PFSK-1 (cell line): ENCODE results near the gene SERPINF2.
A peak's percentile ranks its signal among the peaks of the same experiment; 100 is the strongest.

Experiments
- FOXP2 ChIP-seq: optimal IDR thresholded peaks from 2 replicates; pipeline ENCODE3; 2011; ENCODE audit warnings: borderline replicate concordance, control low read depth, inconsistent platforms; ENCODE audit not compliant: insufficient read depth; ENCODE audit errors: extremely low read length, extremely low read depth
- POLR2AphosphoS5 ChIP-seq: IDR thresholded peaks from 2 replicates; pipeline ENCODE4 v1.6.1; 2012; ENCODE audit warnings: low read depth, mild to moderate bottlenecking, control low read depth, low read length, moderate library complexity
- SIN3A ChIP-seq: IDR thresholded peaks from 2 replicates; pipeline ENCODE4 v1.6.1; 2012; ENCODE audit warnings: mild to moderate bottlenecking, low read length, moderate library complexity, borderline replicate concordance; ENCODE audit not compliant: insufficient read depth
- TAF1 ChIP-seq: IDR thresholded peaks from 2 replicates; pipeline ENCODE4 v1.6.1; 2012; ENCODE audit warnings: low read length, control low read depth, borderline replicate concordance; ENCODE audit not compliant: insufficient read depth
- TF ChIP-seq, protein P1 (sequence below), 2 experiments: IDR thresholded peaks; 2 replicates each; pipeline versions ENCODE4 v1.6.1 to v1.8.0; 2011 to 2012; ENCODE audit warnings: low read depth in 2 of 2, low read length in 2 of 2, control low read depth in 1 of 2, inconsistent platforms in 1 of 2, mild to moderate bottlenecking in 1 of 2, moderate library complexity in 1 of 2; ENCODE audit not compliant: insufficient read depth in 1 of 2

The SERPINF2 gene

DNA sequence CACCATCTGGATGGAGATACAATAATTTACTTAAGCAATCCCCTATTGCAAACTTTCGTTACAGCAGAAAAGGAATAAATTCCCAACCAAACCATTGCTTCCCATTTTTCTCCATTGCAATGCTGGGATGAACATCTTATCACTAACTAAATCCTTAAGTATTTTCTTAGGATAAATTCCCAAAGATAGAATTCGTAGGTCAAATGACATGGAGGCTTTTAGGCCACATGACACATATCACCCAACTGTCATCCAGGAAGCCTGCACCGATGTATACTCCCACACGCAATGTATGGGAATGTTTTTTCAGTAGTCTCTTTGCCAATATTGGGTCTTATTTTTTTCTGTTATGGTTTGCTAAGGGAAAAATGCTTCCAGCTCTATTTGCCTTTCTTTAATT, 30.9 kb upstream of the SERPINF2 start:
- TF ChIP-seq TAF1 = no peak
- TF ChIP-seq POLR2AphosphoS5 = no peak
- TF ChIP-seq, protein P1, sequence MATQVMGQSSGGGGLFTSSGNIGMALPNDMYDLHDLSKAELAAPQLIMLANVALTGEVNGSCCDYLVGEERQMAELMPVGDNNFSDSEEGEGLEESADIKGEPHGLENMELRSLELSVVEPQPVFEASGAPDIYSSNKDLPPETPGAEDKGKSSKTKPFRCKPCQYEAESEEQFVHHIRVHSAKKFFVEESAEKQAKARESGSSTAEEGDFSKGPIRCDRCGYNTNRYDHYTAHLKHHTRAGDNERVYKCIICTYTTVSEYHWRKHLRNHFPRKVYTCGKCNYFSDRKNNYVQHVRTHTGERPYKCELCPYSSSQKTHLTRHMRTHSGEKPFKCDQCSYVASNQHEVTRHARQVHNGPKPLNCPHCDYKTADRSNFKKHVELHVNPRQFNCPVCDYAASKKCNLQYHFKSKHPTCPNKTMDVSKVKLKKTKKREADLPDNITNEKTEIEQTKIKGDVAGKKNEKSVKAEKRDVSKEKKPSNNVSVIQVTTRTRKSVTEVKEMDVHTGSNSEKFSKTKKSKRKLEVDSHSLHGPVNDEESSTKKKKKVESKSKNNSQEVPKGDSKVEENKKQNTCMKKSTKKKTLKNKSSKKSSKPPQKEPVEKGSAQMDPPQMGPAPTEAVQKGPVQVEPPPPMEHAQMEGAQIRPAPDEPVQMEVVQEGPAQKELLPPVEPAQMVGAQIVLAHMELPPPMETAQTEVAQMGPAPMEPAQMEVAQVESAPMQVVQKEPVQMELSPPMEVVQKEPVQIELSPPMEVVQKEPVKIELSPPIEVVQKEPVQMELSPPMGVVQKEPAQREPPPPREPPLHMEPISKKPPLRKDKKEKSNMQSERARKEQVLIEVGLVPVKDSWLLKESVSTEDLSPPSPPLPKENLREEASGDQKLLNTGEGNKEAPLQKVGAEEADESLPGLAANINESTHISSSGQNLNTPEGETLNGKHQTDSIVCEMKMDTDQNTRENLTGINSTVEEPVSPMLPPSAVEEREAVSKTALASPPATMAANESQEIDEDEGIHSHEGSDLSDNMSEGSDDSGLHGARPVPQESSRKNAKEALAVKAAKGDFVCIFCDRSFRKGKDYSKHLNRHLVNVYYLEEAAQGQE (IDR thresholded peaks at IDR 0.05; ENCODE audit: insufficient read depth in 1 of 2, low read depth in 2 of 2, low read length in 2 of 2) = no peak
- TF ChIP-seq SIN3A = no peak
- TF ChIP-seq FOXP2 = no peak

DNA sequence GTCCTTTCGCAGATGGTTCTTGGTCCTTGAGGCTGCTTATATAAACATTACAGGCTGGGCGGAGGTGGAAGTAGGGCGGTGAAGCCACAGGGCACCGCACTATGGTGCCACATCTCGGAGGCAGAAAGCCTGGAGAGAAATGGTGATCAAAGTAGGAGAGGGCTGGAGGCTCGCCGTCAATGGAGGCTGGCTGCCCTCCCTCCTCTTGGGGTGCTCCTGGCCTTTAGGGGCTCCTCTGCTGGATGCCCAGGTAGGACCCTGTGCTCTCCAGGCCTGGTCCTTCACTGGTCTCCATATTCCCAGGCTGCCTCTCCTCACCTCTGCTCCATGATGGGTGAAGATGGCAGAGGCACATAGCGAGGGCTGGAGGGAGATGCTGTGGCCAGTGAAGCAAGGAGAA, 30.4 kb upstream of the SERPINF2 start:
- TF ChIP-seq TAF1 = no peak
- no peak for TF ChIP-seq SIN3A

DNA sequence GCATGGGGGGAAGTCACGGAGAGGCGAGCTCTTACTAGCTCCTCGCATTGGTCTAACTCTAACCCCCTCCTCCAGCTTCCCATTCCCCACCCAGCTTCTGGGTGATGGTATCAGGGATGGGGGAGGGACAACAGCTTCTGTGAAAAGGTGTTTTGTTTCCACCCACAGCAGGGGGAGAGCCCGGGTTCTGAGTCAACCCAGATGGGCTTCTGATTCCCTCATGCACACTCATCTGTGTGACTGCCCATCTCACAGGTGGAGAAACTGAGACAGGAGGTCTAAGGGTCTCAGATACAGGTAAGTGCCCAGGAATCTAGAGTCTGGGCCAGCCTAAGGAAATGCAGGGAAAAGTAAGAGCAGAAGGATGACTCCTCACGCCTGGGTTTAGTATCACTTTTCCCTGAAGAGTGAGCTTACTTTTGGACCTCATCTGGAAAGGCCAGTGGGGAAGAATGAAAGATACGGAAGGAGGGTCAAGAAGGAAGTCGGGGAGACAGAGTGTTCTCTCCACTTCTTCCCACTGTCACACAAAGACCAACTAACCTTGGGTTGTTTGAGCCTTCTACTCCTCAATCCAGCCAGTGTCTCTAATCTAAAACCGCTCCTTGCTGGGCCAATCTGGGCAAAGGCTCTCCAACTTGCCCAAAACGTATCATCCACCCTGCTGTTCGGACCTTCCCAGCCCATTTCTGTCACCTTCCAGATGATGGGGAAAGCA, 29.4 kb upstream of the SERPINF2 start:
- no peak for TF ChIP-seq TAF1
- TF ChIP-seq FOXP2 = no peak
- TF ChIP-seq SIN3A = no peak
- TF ChIP-seq POLR2AphosphoS5 = peak; percentile 30; the same call in 1 of the 2 replicates
- TF ChIP-seq, protein P1 (IDR thresholded peaks at IDR 0.05; ENCODE audit: insufficient read depth in 1 of 2, low read depth in 2 of 2, low read length in 2 of 2) = no peak

DNA sequence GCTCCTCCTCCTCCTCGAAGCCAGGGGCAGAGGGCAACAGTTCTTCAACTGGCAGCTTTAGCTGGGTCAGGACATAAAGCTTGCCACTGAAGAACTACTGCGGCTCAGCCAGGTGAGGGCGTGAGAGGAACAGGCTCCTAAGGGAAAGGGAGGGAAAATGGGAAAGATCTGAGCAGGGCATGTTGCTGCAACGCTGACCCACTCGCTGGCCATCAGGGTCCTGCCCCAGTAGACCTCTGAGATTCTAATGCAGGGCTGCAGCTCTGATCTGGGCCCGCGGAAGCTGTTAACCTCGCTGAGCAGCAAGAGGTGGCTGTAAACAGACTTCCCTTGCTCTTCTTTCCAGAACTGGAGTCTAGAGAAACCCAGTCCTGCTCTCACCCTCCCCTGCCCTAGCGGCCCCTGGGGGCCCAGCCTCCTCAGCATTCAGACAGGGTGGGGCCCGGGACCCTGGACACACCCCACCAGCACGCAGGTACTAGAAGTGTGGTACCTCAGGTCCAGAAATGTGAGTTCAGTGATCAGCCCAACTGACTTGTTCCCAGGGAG, 28.7 kb upstream of the SERPINF2 start:
- TF ChIP-seq, protein P1 (IDR thresholded peaks at IDR 0.05; ENCODE audit: insufficient read depth in 1 of 2, low read depth in 2 of 2, low read length in 2 of 2) = no peak
- TF ChIP-seq SIN3A = no peak
- TF ChIP-seq TAF1 = 0 out of 2 replicates have a peak, but pooled peaks have one; percentile 3

DNA sequence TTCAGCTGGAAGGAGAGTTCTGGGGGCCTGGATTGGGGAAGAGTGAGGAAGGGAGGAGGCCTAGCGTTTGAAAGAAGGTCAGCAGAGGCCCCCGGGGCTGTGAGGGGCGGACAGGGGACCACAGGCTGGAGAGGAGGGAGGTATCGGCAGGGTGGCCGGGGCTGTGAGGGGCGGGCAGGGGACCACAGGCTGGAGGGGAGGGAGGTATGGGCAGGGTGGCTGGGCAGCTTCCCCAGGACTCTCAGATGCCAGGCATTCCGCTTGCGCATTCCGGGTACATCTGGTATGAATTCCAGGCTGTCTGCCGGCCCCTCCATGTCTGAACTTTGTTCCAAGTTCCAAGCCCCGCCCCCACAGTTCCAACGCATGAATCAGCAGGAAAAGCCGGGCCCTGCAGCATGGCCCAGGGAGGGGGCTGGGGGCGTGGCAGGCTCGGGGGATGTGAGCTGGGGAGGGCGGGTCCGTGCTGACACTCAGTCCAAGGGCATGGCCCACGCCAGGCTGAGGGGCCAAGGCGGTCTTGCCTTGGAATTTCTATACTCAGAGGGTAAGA, 28.2 kb upstream of the SERPINF2 start:
- no peak for TF ChIP-seq FOXP2
- peak; percentile 98 for TF ChIP-seq SIN3A
- no peak; the same call in none of the 2 replicates for TF ChIP-seq POLR2AphosphoS5
- TF ChIP-seq, protein P1 (IDR thresholded peaks at IDR 0.05; ENCODE audit: insufficient read depth in 1 of 2, low read depth in 2 of 2, low read length in 2 of 2) = peak in 1 of 2 experiments; percentile 36; a peak in 1 of 4 replicates
- no peak for TF ChIP-seq TAF1
